ENCODE results near the gene GLIS1.

DNA sequence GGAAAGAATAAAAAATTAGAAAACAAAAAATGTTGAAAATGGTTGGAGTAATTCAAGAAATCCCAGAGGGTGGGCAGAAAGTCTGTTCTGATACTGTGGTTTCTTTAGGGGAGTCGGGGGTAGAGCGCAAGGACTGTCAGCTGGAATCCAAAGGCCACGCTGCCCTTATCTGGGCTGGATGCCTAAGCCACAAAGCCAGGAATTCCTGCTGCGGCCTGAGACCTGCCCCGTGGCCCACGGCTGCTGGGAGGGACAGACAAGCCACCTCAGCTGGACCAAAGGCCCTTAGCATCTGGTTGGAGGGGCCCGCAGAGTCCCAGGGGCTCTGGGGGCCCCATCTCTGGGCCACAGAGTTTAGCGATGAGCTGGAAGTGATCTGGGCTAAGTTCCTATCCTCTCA lies 219.5 kb downstream of the GLIS1 start:
- no peak for TF ChIP-seq CTCF (IDR thresholded peaks at IDR 0.05; ENCODE audit: poor library complexity, severe bottlenecking)
- no peak for TF ChIP-seq EP300 (conservative IDR thresholded peaks at IDR 0.05; ENCODE audit: poor library complexity, severe bottlenecking)
- TF ChIP-seq MXI1 (conservative IDR thresholded peaks at IDR 0.05; ENCODE audit: poor library complexity, severe bottlenecking) = no peak
- TF ChIP-seq SMC3 (conservative IDR thresholded peaks at IDR 0.05; ENCODE audit: poor library complexity) = no peak
- TF ChIP-seq EZH2 (IDR thresholded peaks at IDR 0.05; ENCODE audit: borderline replicate concordance, insufficient read depth, low read length, poor library complexity, severe bottlenecking) = no peak
- no peak for TF ChIP-seq TAF1 (IDR thresholded peaks at IDR 0.05; ENCODE audit: low read depth)
- no peak for TF ChIP-seq REST (IDR thresholded peaks at IDR 0.05; ENCODE audit: borderline replicate concordance)
- TF ChIP-seq POLR2AphosphoS5 (IDR thresholded peaks at IDR 0.05) = no peak

Data from neural cell (in vitro differentiated cells).